ENCODE results near the gene HMCN1.

HMCN1 gene

DNA sequence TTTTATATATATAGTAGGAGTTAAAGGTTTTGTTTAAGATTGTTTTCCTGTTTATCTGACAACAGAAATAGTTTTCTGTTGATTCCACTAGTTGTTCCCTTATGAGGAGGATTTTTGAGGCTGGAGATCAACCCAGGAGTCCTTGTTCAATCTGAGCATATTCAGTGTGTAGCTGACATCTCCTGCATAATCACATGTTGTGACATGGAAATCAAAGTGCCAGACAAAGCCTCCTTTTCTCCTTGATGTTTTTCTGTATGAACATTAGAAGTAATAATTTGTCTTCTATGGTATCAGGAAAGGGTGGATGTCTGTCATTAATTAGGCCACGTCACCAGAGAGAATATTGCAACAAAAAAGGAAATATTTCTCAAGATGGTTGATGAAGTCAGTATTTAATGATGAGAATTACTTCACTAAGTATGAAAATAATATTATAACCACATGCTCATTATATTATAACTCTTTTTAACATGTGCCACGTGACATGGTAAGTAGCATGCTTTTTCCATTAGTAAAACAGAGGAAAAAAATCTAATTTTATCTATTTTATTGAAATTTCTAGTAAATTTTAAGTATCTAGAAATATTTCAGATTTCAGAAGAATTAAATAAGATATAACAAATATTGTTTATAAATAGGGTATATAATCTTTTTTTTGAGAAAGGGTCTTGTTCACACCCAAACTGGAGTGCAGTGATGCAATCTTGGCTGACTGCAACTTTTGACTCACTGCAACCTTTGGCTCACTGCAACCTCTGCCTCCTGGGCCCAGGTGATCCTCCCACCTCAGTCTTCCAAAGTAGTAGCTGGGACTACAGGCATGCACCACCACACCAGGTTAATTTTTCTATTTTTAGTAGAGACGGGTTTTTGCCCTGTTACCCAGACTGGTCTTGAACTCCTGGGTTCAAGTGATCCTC, 223.5 kb downstream of the HMCN1 start:
- in situ Hi-C loops (cut with MboI; ENCODE audit: low sequenced_read_pairs) = no loop called here

GRCh38 chr1:185960422-185961321, 226.5 kb downstream of the HMCN1 start:
- in situ Hi-C loops (cut with MboI; ENCODE audit: low sequenced_read_pairs) = no loop called here

- in situ Hi-C loops (cut with MboI; ENCODE audit: low sequenced_read_pairs) = no loop called here
These were observed 227.5 kb downstream of the HMCN1 start for GRCh38 chr1:185961664-185962063.

- in situ Hi-C loops (cut with MboI; ENCODE audit: low sequenced_read_pairs) = no loop called here
These were observed 230.8 kb downstream of the HMCN1 start for GRCh38 chr1:185964946-185965345.

- in situ Hi-C loops (cut with MboI; ENCODE audit: low sequenced_read_pairs) = no loop called here
These were observed 231.7 kb downstream of the HMCN1 start for GRCh38 chr1:185965870-185966269.

- in situ Hi-C loops (cut with MboI; ENCODE audit: low sequenced_read_pairs) = no loop called here
These were observed 232.3 kb downstream of the HMCN1 start for GRCh38 chr1:185966471-185966870.

DNA sequence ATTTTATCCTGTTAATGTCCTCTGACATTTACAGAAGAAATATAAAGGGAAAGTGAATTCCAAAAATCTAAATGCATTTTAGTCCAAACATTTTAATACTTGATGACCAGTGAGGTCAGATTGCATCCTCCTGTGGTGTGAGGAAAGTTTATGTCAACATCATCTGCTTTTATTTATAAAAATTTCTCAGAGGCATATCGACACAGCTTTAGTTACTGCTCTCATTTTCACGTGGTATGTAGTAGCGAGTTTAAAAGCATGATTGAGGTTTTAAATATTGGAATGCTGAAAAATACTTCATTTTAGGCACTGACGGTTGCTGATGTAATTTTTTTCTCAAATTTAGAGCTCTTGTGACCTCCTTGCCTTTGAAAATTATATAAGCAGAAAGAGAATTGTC, 234.8 kb downstream of the HMCN1 start:
- in situ Hi-C loops (cut with MboI; ENCODE audit: low sequenced_read_pairs) = no loop called here

GRCh38 chr1:185969524-185969991, 235.4 kb downstream of the HMCN1 start:
- in situ Hi-C loops (cut with MboI; ENCODE audit: low sequenced_read_pairs) = no loop called here

GRCh38 chr1:185971688-185972087, 237.5 kb downstream of the HMCN1 start:
- in situ Hi-C loops (cut with MboI; ENCODE audit: low sequenced_read_pairs) = no loop called here

- in situ Hi-C loops (cut with MboI; ENCODE audit: low sequenced_read_pairs) = no loop called here
These were observed 238.1 kb downstream of the HMCN1 start for GRCh38 chr1:185972096-185972850.

GRCh38 chr1:185973645-185974044, 239.5 kb downstream of the HMCN1 start:
- in situ Hi-C loops (cut with MboI; ENCODE audit: low sequenced_read_pairs) = no loop called here

- in situ Hi-C loops (cut with MboI; ENCODE audit: low sequenced_read_pairs) = no loop called here
These were observed 240.4 kb downstream of the HMCN1 start for GRCh38 chr1:185974367-185975170.

DNA sequence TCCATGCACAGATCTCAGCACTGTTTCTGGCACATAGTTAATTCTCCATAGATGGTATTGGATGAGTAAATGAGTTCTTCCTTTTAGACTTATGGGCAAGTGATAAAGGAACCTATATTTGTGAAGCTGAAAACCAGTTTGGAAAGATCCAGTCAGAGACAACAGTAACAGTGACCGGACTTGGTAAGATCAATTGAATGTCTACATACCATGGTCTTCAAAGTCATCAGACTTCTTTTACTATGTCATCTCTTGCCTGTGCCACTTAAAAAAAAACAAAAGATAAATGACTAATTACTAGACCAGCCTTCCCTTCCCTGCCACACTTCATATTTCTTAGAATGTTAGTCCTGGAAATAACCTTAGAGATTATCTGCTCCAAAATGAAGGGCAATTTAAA, 246.7 kb downstream of the HMCN1 start:
- in situ Hi-C loops (cut with MboI; ENCODE audit: low sequenced_read_pairs) = no loop called here

DNA sequence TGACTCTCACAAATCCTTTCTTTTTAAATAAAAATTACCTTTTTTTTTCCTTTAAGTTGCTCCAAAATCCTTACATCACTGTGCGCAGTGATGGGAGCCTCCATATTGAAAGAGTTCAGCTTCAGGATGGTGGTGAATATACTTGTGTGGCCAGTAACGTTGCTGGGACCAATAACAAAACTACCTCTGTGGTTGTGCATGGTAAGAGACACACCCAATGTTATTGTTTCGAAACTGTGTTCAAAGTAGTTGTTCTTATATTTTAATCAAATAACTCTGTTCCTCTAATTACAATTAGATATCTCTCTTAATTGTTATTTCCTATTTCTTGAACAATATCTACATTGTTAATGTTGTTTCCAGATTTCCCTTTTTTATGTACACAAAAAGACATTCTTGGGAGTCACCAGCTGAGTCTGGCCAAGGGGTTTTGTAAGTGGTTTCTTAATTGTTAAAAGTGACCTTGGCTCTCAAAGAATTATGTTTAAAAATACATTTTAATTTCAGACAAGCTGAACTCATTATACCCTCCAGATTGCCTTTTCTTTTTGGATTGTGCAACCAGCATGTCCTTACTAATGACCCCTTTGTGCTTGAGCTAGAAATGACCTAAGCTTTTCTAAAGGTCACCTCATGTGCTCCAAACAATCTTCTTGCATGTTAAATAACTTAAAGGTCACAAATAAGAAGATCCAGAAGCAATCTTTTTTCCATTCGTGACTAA, 250.1 kb downstream of the HMCN1 start:
- in situ Hi-C loops (cut with MboI; ENCODE audit: low sequenced_read_pairs) = no loop called here

DNA sequence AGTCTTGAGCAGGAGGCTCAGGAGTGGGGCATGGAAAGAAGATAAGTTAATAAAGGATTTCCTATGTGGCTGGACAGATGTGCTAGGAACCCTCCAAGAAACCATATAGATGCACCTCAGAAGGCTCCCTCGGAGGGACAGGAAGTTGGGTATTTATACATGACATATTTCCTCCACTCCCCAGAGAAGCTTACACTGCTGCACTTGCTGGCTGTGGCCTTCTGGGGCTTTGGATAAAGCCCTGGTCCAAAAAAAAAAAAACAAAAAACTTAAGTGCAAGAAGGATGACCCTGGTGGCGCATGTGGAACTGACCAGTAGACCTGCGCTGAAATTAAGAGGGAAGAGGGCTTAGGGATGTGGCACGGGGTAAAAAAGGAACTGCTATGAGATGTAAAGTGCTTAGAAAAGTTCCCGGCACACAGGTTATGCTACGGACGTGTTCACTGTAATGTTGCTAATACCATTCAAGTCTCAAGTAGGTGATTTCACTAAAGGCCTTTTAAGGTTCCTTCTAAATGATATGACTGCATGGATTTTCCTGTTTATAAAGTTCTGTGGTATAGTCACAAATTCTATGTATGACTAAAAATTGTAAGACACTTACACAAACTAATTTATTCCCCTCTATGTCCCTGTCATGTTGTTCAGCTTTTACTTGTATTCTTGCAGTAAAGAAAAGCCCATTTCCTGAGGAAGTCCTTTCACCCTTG, 253.6 kb downstream of the HMCN1 start:
- in situ Hi-C loops (cut with MboI; ENCODE audit: low sequenced_read_pairs) = no loop called here

GRCh38 chr1:185990565-185990964, 256.4 kb downstream of the HMCN1 start:
- in situ Hi-C loops (cut with MboI; ENCODE audit: low sequenced_read_pairs) = no loop called here

- in situ Hi-C loops (cut with MboI; ENCODE audit: low sequenced_read_pairs) = no loop called here
These were observed 257.1 kb downstream of the HMCN1 start for GRCh38 chr1:185991266-185991665.

GRCh38 chr1:185996211-185996610, 262.0 kb downstream of the HMCN1 start:
- in situ Hi-C loops (cut with MboI; ENCODE audit: low sequenced_read_pairs) = no loop called here

- in situ Hi-C loops (cut with MboI; ENCODE audit: low sequenced_read_pairs) = no loop called here
These were observed 264.2 kb downstream of the HMCN1 start for GRCh38 chr1:185998391-185998790.
